ENCODE data around the gene ECT2L. TPM values are rescaled to one million over a fixed set of nuclear protein-coding genes. Genes with fewer than 3 reads are reported as not detected.

Gene ECT2L
- total and polyA plus RNA-seq, 2 of the 13 experiments (the other 11 are each of a cell fraction or from before 2014, with no cell fraction given), result 0.12 TPM; not detected in 1

DNA sequence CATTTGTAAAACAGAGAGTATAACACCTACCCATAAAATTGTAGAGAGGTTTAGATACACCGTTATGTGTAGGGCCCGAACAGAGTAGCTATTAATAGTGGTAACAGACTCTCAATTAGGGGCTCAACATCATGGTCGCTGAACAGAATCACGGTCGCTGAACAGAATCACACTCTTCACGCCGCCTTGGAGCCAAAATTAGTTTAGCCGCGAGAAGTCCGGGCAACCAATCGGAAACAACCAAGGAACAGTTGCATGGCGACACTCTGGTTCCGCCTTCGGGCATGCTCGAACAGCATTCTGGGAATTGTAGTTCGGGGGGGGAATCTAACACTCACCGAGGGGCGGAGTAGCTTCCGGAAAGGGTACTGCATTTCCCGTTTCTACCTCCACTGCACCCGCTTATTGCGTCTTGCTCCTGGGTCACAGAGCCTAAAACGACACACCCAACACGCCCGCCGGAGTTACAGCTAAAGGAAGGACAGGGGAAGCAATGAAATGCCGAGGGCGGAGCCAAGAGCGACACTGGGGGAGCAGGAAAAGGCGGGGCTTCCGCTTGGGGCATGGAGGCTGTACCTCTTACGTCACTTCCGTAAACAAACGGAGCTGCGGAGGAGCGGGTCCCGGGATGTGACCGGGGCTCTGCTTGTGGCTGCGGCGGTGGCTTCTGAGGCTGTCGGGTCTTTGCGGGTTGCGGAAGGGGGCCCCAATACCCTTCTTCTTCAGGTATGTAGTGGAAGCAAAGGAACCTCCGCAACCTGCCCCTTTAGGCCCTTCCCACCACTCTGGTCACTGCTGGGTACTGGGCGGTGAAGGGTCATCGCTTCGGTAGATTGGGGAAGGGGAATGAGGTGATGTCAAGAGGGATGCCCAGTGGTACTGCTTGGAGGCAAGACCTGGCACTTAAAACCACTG is 22.5 kb upstream of the ECT2L start, which contains the start of gene CCDC28A (continued):
- TF ChIP-seq, protein P1, sequence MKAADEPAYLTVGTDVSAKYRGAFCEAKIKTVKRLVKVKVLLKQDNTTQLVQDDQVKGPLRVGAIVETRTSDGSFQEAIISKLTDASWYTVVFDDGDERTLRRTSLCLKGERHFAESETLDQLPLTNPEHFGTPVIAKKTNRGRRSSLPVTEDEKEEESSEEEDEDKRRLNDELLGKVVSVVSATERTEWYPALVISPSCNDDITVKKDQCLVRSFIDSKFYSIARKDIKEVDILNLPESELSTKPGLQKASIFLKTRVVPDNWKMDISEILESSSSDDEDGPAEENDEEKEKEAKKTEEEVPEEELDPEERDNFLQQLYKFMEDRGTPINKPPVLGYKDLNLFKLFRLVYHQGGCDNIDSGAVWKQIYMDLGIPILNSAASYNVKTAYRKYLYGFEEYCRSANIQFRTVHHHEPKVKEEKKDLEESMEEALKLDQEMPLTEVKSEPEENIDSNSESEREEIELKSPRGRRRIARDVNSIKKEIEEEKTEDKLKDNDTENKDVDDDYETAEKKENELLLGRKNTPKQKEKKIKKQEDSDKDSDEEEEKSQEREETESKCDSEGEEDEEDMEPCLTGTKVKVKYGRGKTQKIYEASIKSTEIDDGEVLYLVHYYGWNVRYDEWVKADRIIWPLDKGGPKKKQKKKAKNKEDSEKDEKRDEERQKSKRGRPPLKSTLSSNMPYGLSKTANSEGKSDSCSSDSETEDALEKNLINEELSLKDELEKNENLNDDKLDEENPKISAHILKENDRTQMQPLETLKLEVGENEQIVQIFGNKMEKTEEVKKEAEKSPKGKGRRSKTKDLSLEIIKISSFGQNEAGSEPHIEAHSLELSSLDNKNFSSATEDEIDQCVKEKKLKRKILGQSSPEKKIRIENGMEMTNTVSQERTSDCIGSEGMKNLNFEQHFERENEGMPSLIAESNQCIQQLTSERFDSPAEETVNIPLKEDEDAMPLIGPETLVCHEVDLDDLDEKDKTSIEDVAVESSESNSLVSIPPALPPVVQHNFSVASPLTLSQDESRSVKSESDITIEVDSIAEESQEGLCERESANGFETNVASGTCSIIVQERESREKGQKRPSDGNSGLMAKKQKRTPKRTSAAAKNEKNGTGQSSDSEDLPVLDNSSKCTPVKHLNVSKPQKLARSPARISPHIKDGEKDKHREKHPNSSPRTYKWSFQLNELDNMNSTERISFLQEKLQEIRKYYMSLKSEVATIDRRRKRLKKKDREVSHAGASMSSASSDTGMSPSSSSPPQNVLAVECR (CRISPR knock-in tag; IDR thresholded peaks at IDR 0.05; ENCODE audit: borderline replicate concordance), result peak; percentile 96
- TF ChIP-seq MBD4 (IDR thresholded peaks at IDR 0.05; ENCODE audit: borderline replicate concordance, low read length) (no peak), TBL1XR1 (IDR thresholded peaks at IDR 0.05; ENCODE audit: borderline replicate concordance, low read length, partially characterized antibody) (peak; percentile 63), JARID2 (CRISPR knock-in tag; IDR thresholded peaks at IDR 0.05; ENCODE audit: insufficient replicate concordance) (no peak), ZNF441 (CRISPR knock-in tag; IDR thresholded peaks at IDR 0.05; ENCODE audit: borderline replicate concordance) (peak; percentile 58; the same call in 1 of the 2 replicates), ZNF557 (CRISPR knock-in tag; IDR thresholded peaks at IDR 0.05) (0 out of 2 replicates have a peak, but pooled peaks have one; percentile 62), ZNF501 (CRISPR knock-in tag; IDR thresholded peaks at IDR 0.05) (peak; percentile 90), PTBP1 (IDR thresholded peaks at IDR 0.05; ENCODE audit: low read depth, low read length, poor library complexity, severe bottlenecking) (no peak), SP1 (IDR thresholded peaks at IDR 0.05) (no peak), SP1 (CRISPR knock-in tag; IDR thresholded peaks at IDR 0.05) (peak; percentile 81), MAFG (CRISPR knock-in tag; IDR thresholded peaks at IDR 0.05) (no peak), ZNF816 (CRISPR knock-in tag; IDR thresholded peaks at IDR 0.05; ENCODE audit: borderline replicate concordance) (no peak; the same call in 1 of the 2 replicates), NFYC (CRISPR knock-in tag; IDR thresholded peaks at IDR 0.05) (peak; percentile 86), RORA (CRISPR knock-in tag; IDR thresholded peaks at IDR 0.05) (no peak), ZNF737 (CRISPR knock-in tag; IDR thresholded peaks at IDR 0.05; ENCODE audit: borderline replicate concordance) (no peak), PRMT3 (CRISPR knock-in tag; IDR thresholded peaks at IDR 0.05; ENCODE audit: borderline replicate concordance, low read depth) (no peak), KDM2A (CRISPR knock-in tag; IDR thresholded peaks at IDR 0.05; ENCODE audit: borderline replicate concordance, low read depth) (peak; percentile 79), HMG20A (CRISPR knock-in tag; IDR thresholded peaks at IDR 0.05; ENCODE audit: borderline replicate concordance) (no peak), HOXD1 (CRISPR knock-in tag; IDR thresholded peaks at IDR 0.05) (0 out of 2 replicates have a peak, but pooled peaks have one; percentile 60), ZNF879 (CRISPR knock-in tag; IDR thresholded peaks at IDR 0.05) (no peak), SIX4 (CRISPR knock-in tag; IDR thresholded peaks at IDR 0.05) (0 out of 2 replicates have a peak, but pooled peaks have one; percentile 28)
- TF ChIP-seq, protein P2, sequence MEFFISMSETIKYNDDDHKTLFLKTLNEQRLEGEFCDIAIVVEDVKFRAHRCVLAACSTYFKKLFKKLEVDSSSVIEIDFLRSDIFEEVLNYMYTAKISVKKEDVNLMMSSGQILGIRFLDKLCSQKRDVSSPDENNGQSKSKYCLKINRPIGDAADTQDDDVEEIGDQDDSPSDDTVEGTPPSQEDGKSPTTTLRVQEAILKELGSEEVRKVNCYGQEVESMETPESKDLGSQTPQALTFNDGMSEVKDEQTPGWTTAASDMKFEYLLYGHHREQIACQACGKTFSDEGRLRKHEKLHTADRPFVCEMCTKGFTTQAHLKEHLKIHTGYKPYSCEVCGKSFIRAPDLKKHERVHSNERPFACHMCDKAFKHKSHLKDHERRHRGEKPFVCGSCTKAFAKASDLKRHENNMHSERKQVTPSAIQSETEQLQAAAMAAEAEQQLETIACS (CRISPR knock-in tag; IDR thresholded peaks at IDR 0.05), result no peak
- TF ChIP-seq, protein P3, sequence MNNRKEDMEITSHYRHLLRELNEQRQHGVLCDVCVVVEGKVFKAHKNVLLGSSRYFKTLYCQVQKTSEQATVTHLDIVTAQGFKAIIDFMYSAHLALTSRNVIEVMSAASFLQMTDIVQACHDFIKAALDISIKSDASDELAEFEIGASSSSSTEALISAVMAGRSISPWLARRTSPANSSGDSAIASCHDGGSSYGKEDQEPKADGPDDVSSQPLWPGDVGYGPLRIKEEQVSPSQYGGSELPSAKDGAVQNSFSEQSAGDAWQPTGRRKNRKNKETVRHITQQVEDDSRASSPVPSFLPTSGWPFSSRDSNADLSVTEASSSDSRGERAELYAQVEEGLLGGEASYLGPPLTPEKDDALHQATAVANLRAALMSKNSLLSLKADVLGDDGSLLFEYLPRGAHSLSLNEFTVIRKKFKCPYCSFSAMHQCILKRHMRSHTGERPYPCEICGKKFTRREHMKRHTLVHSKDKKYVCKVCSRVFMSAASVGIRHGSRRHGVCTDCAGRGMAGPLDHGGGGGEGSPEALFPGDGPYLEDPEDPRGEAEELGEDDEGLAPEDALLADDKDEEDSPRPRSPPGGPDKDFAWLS (CRISPR knock-in tag; IDR thresholded peaks at IDR 0.05; ENCODE audit: borderline replicate concordance), result no peak
